Measurements from ENCODE around the gene SULT1A1. TPM values are rescaled to one million over a fixed set of nuclear protein-coding genes. Genes with fewer than 3 reads are reported as not detected.

The SULT1A1 gene
- total RNA-seq, 1 donor from 2014 or later = 23.2 TPM

- DNase-seq (ENCODE audit: low spot score) = no peak
Observed at GRCh38 chr16:28558456-28558855, 51.4 kb downstream of the SULT1A1 start.

GRCh38 chr16:28556914-28557320 is 52.9 kb downstream of the SULT1A1 start:
- DNase-seq (ENCODE audit: low spot score) = no peak

- DNase-seq (ENCODE audit: low spot score) = no peak
Observed at GRCh38 chr16:28555561-28555960, 54.3 kb downstream of the SULT1A1 start.

Other genes starting within 250 kb of the SULT1A1 start
- 3.3 TPM for gene NPIPB6, start 246.5 kb downstream of the SULT1A1 start, total RNA-seq
- gene EIF3CL, start 206.2 kb downstream of the SULT1A1 start, total RNA-seq = 65.2 TPM
- 0.20 TPM for gene NPIPB7, start 137.7 kb downstream of the SULT1A1 start, total RNA-seq
- 38.1 TPM for gene CLN3, start 118.0 kb downstream of the SULT1A1 start, total RNA-seq
- 3.3 TPM for gene APOBR, start 115.4 kb downstream of the SULT1A1 start, total RNA-seq
- gene IL27, start 103.2 kb downstream of the SULT1A1 start, total RNA-seq = not detected
- 44.9 TPM for gene NUPR1, start 71.1 kb downstream of the SULT1A1 start, total RNA-seq
- 18.8 TPM for gene SGF29, start 56.1 kb downstream of the SULT1A1 start, total RNA-seq
- 1.1 TPM for gene SULT1A2, start 13.0 kb downstream of the SULT1A1 start, total RNA-seq
- not detected for gene NPIPB8, start 28.0 kb upstream of the SULT1A1 start, total RNA-seq
- 381 TPM for gene EIF3C, start 101.4 kb upstream of the SULT1A1 start, total RNA-seq
- gene NPIPB9, start 141.7 kb upstream of the SULT1A1 start, total RNA-seq = not detected
- 113 TPM for gene ATXN2L, start 213.0 kb upstream of the SULT1A1 start, total RNA-seq
- 163 TPM for gene TUFM, start 236.3 kb upstream of the SULT1A1 start, total RNA-seq

All from mucosa of gallbladder (tissue), 1 donor.